WTC11 (cell line): ENCODE measurements around the gene ATG9B.

Source experiments
- AFF4 ChIP-seq: sonication (generic); formaldehyde crosslinking; IDR thresholded peaks from 2 replicates; pipeline ENCODE4 v1.8.1; 2023; ENCODE audit warnings: mild to moderate bottlenecking, missing genetic modification reagents, borderline replicate concordance
- CREB1 ChIP-seq: sonication (generic); formaldehyde crosslinking; IDR thresholded peaks from 2 replicates; pipeline ENCODE4 v1.8.0; 2023; ENCODE audit warnings: mild to moderate bottlenecking, missing genetic modification reagents
- CTCF ChIP-seq: fragments of 200-600 bp; IDR thresholded peaks from 2 replicates; pipeline ENCODE4 v1.8.0; 2022; ENCODE audit warnings: antibody characterized with exemption
- GABPB1 ChIP-seq: sonication (generic); formaldehyde crosslinking; IDR thresholded peaks from 2 replicates; pipeline ENCODE4 v1.8.1; 2023; ENCODE audit warnings: mild to moderate bottlenecking, missing genetic modification reagents
- HMGXB4 ChIP-seq: sonication (generic); formaldehyde crosslinking; IDR thresholded peaks from 2 replicates; pipeline ENCODE4 v1.8.1; 2023; ENCODE audit warnings: mild to moderate bottlenecking, moderate library complexity, missing genetic modification reagents
- NFATC4 ChIP-seq: fragments of 250-450 bp; sonication (Bioruptor Pico); IDR thresholded peaks from 2 replicates; pipeline ENCODE4 v1.9.0; 2021; ENCODE audit warnings: mild to moderate bottlenecking
- NFYB ChIP-seq: sonication (generic); formaldehyde crosslinking; conservative IDR thresholded peaks from 2 replicates; pipeline ENCODE4 v1.8.0; 2022; ENCODE audit warnings: low read depth, missing genetic modification reagents
- NR2C2 ChIP-seq: sonication (generic); formaldehyde crosslinking; IDR thresholded peaks from 2 replicates; pipeline ENCODE4 v1.8.0; 2022; ENCODE audit warnings: mild to moderate bottlenecking, missing genetic modification reagents
- SP1 ChIP-seq: sonication (generic); formaldehyde crosslinking; conservative IDR thresholded peaks from 2 replicates; pipeline ENCODE4 v1.8.1; 2022; ENCODE audit warnings: missing genetic modification reagents
- TCF7 ChIP-seq: sonication (generic); formaldehyde crosslinking; IDR thresholded peaks from 2 replicates; pipeline ENCODE4 v1.8.0; 2022; ENCODE audit warnings: mild to moderate bottlenecking, low read depth, missing genetic modification reagents, moderate library complexity
- USF2 ChIP-seq: sonication (generic); formaldehyde crosslinking; IDR thresholded peaks from 2 replicates; pipeline ENCODE4 v1.8.1; 2023; ENCODE audit warnings: mild to moderate bottlenecking, missing genetic modification reagents, moderate library complexity
- ZNF281 ChIP-seq: sonication (generic); formaldehyde crosslinking; IDR thresholded peaks from 2 replicates; pipeline ENCODE4 v1.8.0; 2023; ENCODE audit warnings: mild to moderate bottlenecking, missing genetic modification reagents
- ZNF416 ChIP-seq: fragments of 250-450 bp; sonication (Bioruptor Pico); IDR thresholded peaks from 2 replicates; pipeline ENCODE4 v1.9.0; 2021; ENCODE audit warnings: mild to moderate bottlenecking, inconsistent platforms

GRCh38 chr7:151020231-151020630 is 4.1 kb downstream of the ATG9B start:
- TF ChIP-seq CTCF (no peak), HMGXB4 (CRISPR knock-in tag) (no peak), GABPB1 (CRISPR knock-in tag) (no peak), CREB1 (no peak), NFYB (CRISPR knock-in tag) (no peak), ZNF416 (CRISPR knock-in tag) (no peak), ZNF281 (CRISPR knock-in tag) (no peak), AFF4 (CRISPR knock-in tag) (no peak), TCF7 (no peak), SP1 (no peak), NR2C2 (CRISPR knock-in tag) (no peak), NFATC4 (CRISPR knock-in tag) (no peak), USF2 (CRISPR knock-in tag) (no peak)
